Measurements from ENCODE around the gene CNPY4.

DNA sequence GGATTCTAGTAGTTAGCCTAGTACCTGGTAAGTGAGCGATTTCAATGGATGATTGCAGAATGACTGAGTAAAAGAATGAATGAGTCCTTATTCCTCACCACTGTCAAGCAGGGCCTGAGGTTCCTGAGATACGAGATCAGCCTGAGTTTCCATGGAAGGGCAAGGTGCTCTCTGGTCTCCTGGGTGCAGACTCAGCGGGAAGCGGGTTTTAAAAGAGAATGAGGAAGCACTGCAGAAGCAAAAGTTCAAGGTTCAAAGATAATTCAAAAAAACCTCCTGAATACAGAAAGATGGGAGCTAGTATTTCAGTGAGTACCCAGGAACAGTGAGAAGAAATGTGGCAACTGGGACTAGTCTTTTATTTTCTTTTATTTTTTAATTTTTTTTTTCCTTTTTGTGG lies 42.2 kb upstream of the CNPY4 start:
- TF ChIP-seq EZH2 (IDR thresholded peaks at IDR 0.05; ENCODE audit: insufficient read depth, poor library complexity, severe bottlenecking) (no peak), EZH2phosphoT487 (IDR thresholded peaks at IDR 0.05; ENCODE audit: insufficient read depth, low read depth) (no peak)
